ENCODE measurements around the gene PLA2G6. TPM values are rescaled to one million over a fixed set of nuclear protein-coding genes. Genes with fewer than 3 reads are reported as not detected.

The PLA2G6 gene
- total and polyA plus RNA-seq, 9 of the 15 experiments (the other 6 are each of a cell fraction or from before 2014, with no cell fraction given) = 0.11 to 12.2 (median 9.7) TPM

GRCh38 chr22:38151126-38151500, 30.5 kb downstream of the PLA2G6 start:
- intact Hi-C loops (cut with micrococcal nuclease) = no loop called here
- Histone ChIP-seq H3K4me1 (replicated peaks in 1 of 2; ENCODE audit: control insufficient read depth in 2 of 2, insufficient read depth in 2 of 2, low read length in 2 of 2) (peaks cover 7 to 9% of the 10 kb centered on the region in 2 experiments; a peak in 4 of 5 replicates), H3K9me3 (replicated peaks; ENCODE audit: control insufficient read depth, insufficient read depth, low read depth, low read length) (no peaks in the 10 kb centered on the region), H2AFZ (ENCODE audit: low read depth, low read length) (no peak overlapping the region), H3K36me3 (ENCODE audit: control insufficient read depth, insufficient read depth, low read length) (no peaks in the 10 kb centered on the region), H3K79me2 (ENCODE audit: control insufficient read depth, insufficient read depth, low read length) (no peaks in the 10 kb centered on the region), H3K27ac (ENCODE audit: extremely low read depth, low read depth, low read length) (no peak overlapping the region), H3K4me2 (ENCODE audit: insufficient read depth, low read length) (no peak overlapping the region), H3K9me1 (ENCODE audit: control insufficient read depth, insufficient read depth, low read length) (no peaks in the 10 kb centered on the region), H3K27me3 (ENCODE audit: control insufficient read depth in 2 of 2, insufficient read depth in 2 of 2, low read length in 2 of 2) (no peaks in the 10 kb centered on the region), H3K9ac (ENCODE audit: insufficient read depth in 1 of 2, low read depth in 2 of 2, low read length in 2 of 2) (no peak overlapping the region), H4K20me1 (replicated peaks; ENCODE audit: control insufficient read depth, insufficient read depth, low read length) (no peaks in the 10 kb centered on the region), H3K4me3 (no peak overlapping the region)
- FAIRE-seq (no peak), DNase-seq (ENCODE audit: extremely low read depth in 1 of 4, low spot score in 3 of 4) (no peak), ATAC-seq (no peak)
- POLR2A ChIA-PET = no interaction called here
- BruUV-seq (replicated peaks) = no TSS peak
- 63% methylated on average over 5 of the region's 8 CpGs for WGBS (ENCODE audit: insufficient coverage, low coverage, missing lambda C conversion rate)
- CTCF ChIA-PET (ENCODE audit: low intra/inter-chr PET ratio) = no interaction called here
- in situ Hi-C loops (cut with MboI) = no loop called here
- TF ChIP-seq, protein P1, sequence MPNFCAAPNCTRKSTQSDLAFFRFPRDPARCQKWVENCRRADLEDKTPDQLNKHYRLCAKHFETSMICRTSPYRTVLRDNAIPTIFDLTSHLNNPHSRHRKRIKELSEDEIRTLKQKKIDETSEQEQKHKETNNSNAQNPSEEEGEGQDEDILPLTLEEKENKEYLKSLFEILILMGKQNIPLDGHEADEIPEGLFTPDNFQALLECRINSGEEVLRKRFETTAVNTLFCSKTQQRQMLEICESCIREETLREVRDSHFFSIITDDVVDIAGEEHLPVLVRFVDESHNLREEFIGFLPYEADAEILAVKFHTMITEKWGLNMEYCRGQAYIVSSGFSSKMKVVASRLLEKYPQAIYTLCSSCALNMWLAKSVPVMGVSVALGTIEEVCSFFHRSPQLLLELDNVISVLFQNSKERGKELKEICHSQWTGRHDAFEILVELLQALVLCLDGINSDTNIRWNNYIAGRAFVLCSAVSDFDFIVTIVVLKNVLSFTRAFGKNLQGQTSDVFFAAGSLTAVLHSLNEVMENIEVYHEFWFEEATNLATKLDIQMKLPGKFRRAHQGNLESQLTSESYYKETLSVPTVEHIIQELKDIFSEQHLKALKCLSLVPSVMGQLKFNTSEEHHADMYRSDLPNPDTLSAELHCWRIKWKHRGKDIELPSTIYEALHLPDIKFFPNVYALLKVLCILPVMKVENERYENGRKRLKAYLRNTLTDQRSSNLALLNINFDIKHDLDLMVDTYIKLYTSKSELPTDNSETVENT (CRISPR knock-in tag; IDR thresholded peaks at IDR 0.05) = no peak
- TF ChIP-seq, protein P2, sequence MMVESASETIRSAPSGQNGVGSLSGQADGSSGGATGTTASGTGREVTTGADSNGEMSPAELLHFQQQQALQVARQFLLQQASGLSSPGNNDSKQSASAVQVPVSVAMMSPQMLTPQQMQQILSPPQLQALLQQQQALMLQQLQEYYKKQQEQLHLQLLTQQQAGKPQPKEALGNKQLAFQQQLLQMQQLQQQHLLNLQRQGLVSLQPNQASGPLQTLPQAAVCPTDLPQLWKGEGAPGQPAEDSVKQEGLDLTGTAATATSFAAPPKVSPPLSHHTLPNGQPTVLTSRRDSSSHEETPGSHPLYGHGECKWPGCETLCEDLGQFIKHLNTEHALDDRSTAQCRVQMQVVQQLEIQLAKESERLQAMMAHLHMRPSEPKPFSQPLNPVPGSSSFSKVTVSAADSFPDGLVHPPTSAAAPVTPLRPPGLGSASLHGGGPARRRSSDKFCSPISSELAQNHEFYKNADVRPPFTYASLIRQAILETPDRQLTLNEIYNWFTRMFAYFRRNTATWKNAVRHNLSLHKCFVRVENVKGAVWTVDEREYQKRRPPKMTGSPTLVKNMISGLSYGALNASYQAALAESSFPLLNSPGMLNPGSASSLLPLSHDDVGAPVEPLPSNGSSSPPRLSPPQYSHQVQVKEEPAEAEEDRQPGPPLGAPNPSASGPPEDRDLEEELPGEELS (CRISPR knock-in tag; IDR thresholded peaks at IDR 0.05; ENCODE audit: borderline replicate concordance) = no peak
- TF ChIP-seq RBM14 (IDR thresholded peaks at IDR 0.05; ENCODE audit: borderline replicate concordance, insufficient read depth, low read depth, low read length) = no peak
- no peak for TF ChIP-seq ZNF512 (tag; IDR thresholded peaks at IDR 0.05)
- no peak for TF ChIP-seq TAL1 (IDR thresholded peaks at IDR 0.05)
- no peak for TF ChIP-seq ZNF79 (CRISPR knock-in tag; IDR thresholded peaks at IDR 0.05; ENCODE audit: low read depth)
- no peak for TF ChIP-seq TCF7 (IDR thresholded peaks at IDR 0.05; ENCODE audit: borderline replicate concordance)
- TF ChIP-seq, protein P3, sequence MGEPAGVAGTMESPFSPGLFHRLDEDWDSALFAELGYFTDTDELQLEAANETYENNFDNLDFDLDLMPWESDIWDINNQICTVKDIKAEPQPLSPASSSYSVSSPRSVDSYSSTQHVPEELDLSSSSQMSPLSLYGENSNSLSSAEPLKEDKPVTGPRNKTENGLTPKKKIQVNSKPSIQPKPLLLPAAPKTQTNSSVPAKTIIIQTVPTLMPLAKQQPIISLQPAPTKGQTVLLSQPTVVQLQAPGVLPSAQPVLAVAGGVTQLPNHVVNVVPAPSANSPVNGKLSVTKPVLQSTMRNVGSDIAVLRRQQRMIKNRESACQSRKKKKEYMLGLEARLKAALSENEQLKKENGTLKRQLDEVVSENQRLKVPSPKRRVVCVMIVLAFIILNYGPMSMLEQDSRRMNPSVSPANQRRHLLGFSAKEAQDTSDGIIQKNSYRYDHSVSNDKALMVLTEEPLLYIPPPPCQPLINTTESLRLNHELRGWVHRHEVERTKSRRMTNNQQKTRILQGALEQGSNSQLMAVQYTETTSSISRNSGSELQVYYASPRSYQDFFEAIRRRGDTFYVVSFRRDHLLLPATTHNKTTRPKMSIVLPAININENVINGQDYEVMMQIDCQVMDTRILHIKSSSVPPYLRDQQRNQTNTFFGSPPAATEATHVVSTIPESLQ (CRISPR knock-in tag; IDR thresholded peaks at IDR 0.05) = no peak
- no peak for TF ChIP-seq THRAP3 (IDR thresholded peaks at IDR 0.05; ENCODE audit: borderline replicate concordance)
- no peak for TF ChIP-seq ZNF644 (tag; IDR thresholded peaks at IDR 0.05; ENCODE audit: low read depth)
- no peak for TF ChIP-seq SMAD2 (IDR thresholded peaks at IDR 0.05; ENCODE audit: low read depth, low read length)
- TF ChIP-seq TCF7L2 (IDR thresholded peaks at IDR 0.05; ENCODE audit: low read depth, low read length) = no peak
- no peak for TF ChIP-seq SPI1 (IDR thresholded peaks at IDR 0.05; ENCODE audit: borderline replicate concordance, low read depth, low read length)
- no peak for TF ChIP-seq TEAD2 (tag; IDR thresholded peaks at IDR 0.05)
- TF ChIP-seq SMC3 (conservative IDR thresholded peaks at IDR 0.05; ENCODE audit: insufficient read depth, low read depth, low read length) = no peak

All from K562 (cell line).